ENCODE measurements around the gene RAB1A.

The RAB1A gene

GRCh38 chr2:65153515-65153914 lies 23.6 kb upstream of the RAB1A start:
- H3K4me3 ChIP-seq (ENCODE audit: low read length): no peak overlapping the region
- H3K4me2 ChIP-seq (ENCODE audit: low read length): no peak overlapping the region
- peaks cover 23% of the 10 kb centered on the region for H3K4me1 ChIP-seq (ENCODE audit: control insufficient read depth, low read length)
- TF ChIP-seq EZH2phosphoT487 (IDR thresholded peaks at IDR 0.05; ENCODE audit: borderline replicate concordance, low read length): no peak
- no peaks in the 10 kb centered on the region for H3K36me3 ChIP-seq (ENCODE audit: control insufficient read depth, low read length)
- no peaks in the 10 kb centered on the region for H3K9me2 ChIP-seq (replicated peaks; ENCODE audit: control insufficient read depth, low read length)
- H3K9me3 ChIP-seq (ENCODE audit: control insufficient read depth, insufficient read depth, low read length): no peaks in the 10 kb centered on the region
- H3K79me2 ChIP-seq (ENCODE audit: control insufficient read depth, low read length): no peaks in the 10 kb centered on the region
- H3F3A ChIP-seq (ENCODE audit: control insufficient read depth, insufficient read depth): peaks cover 3% of the 10 kb centered on the region; the same call in 1 of the 2 replicates
- H4K20me1 ChIP-seq (ENCODE audit: control insufficient read depth, insufficient read depth, low read depth, low read length): no peaks in the 10 kb centered on the region
- H3K27ac ChIP-seq (ENCODE audit: low read depth, low read length): no peak overlapping the region
- H3K27me3 ChIP-seq (ENCODE audit: control insufficient read depth, low read length): no peaks in the 10 kb centered on the region

DNA sequence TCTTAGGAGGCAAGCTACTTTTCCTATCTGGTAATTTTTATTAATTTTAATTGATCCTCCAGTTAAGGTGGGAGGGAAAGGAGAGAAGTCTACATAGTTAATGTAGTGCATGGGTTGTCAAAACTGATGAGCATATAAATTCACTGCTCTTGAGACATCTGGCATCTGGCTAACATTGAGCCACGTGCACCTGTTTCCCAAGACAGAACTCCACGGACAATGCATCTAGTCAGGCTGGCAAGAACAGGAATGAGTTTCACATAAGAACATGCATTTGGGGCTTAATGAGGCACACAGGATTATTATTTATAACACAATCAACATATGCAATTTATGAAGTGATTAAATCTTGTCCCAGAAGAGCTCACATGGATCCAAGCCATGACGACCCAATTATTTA lies 16.2 kb upstream of the RAB1A start:
- Histone ChIP-seq H3K9me2 (replicated peaks; ENCODE audit: control insufficient read depth, low read length) (no peaks in the 10 kb centered on the region), H3K9me3 (ENCODE audit: control insufficient read depth, insufficient read depth, low read length) (no peaks in the 10 kb centered on the region), H3K27me3 (ENCODE audit: control insufficient read depth, low read length) (peaks cover 8% of the 10 kb centered on the region), H4K20me1 (ENCODE audit: control insufficient read depth, insufficient read depth, low read depth, low read length) (no peaks in the 10 kb centered on the region), H3K4me1 (ENCODE audit: control insufficient read depth, low read length) (no peaks in the 10 kb centered on the region), H3K36me3 (ENCODE audit: control insufficient read depth, low read length) (no peaks in the 10 kb centered on the region), H3K79me2 (ENCODE audit: control insufficient read depth, low read length) (no peaks in the 10 kb centered on the region), H3K4me2 (ENCODE audit: low read length) (no peak overlapping the region), H3K4me3 (ENCODE audit: low read length) (no peak overlapping the region), H3F3A (ENCODE audit: control insufficient read depth, insufficient read depth) (no peaks in the 10 kb centered on the region), H3K27ac (ENCODE audit: low read depth, low read length) (no peak overlapping the region)
- TF ChIP-seq, protein P1, sequence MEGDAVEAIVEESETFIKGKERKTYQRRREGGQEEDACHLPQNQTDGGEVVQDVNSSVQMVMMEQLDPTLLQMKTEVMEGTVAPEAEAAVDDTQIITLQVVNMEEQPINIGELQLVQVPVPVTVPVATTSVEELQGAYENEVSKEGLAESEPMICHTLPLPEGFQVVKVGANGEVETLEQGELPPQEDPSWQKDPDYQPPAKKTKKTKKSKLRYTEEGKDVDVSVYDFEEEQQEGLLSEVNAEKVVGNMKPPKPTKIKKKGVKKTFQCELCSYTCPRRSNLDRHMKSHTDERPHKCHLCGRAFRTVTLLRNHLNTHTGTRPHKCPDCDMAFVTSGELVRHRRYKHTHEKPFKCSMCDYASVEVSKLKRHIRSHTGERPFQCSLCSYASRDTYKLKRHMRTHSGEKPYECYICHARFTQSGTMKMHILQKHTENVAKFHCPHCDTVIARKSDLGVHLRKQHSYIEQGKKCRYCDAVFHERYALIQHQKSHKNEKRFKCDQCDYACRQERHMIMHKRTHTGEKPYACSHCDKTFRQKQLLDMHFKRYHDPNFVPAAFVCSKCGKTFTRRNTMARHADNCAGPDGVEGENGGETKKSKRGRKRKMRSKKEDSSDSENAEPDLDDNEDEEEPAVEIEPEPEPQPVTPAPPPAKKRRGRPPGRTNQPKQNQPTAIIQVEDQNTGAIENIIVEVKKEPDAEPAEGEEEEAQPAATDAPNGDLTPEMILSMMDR (IDR thresholded peaks at IDR 0.05; ENCODE audit: low read depth, low read length, poor library complexity, severe bottlenecking): no peak

DNA sequence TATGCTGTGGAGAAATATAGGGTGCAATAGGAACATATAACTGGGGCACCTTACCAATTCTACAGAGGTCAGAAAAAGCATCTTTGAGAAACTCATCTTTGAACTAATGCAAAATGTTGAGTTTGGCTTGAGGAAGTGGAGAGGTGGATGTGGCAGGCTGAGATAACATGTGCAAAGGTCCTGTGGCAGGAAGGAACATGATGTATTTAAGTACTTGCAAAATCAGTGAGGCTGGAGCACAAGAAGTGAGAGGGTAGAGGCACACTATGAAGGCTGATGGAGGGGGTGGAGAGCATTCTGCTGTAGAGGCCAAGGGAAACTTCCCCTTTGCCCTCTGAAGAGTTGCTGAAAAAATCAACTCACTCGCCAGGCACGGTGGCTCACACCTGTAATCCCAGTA lies 14.7 kb upstream of the RAB1A start:
- no peaks in the 10 kb centered on the region for H3K79me2 ChIP-seq (ENCODE audit: control insufficient read depth, low read length)
- no peak overlapping the region for H3K27ac ChIP-seq (ENCODE audit: low read depth, low read length)
- no peak overlapping the region for H3K4me3 ChIP-seq (ENCODE audit: low read length)
- no peaks in the 10 kb centered on the region for H3F3A ChIP-seq (ENCODE audit: control insufficient read depth, insufficient read depth)
- no peaks in the 10 kb centered on the region for H3K9me2 ChIP-seq (replicated peaks; ENCODE audit: control insufficient read depth, low read length)
- TF ChIP-seq EZH2phosphoT487 (IDR thresholded peaks at IDR 0.05; ENCODE audit: borderline replicate concordance, low read length): no peak
- TF ChIP-seq, protein P1 (IDR thresholded peaks at IDR 0.05; ENCODE audit: low read depth, low read length, poor library complexity, severe bottlenecking): no peak
- H3K4me1 ChIP-seq (ENCODE audit: control insufficient read depth, low read length): no peaks in the 10 kb centered on the region
- H3K36me3 ChIP-seq (ENCODE audit: control insufficient read depth, low read length): no peaks in the 10 kb centered on the region
- no peak overlapping the region for H3K4me2 ChIP-seq (ENCODE audit: low read length)
- H3K27me3 ChIP-seq (ENCODE audit: control insufficient read depth, low read length): peaks cover 8% of the 10 kb centered on the region
- no peaks in the 10 kb centered on the region for H3K9me3 ChIP-seq (ENCODE audit: control insufficient read depth, insufficient read depth, low read length)
- no peaks in the 10 kb centered on the region for H4K20me1 ChIP-seq (ENCODE audit: control insufficient read depth, insufficient read depth, low read depth, low read length)

GRCh38 chr2:65142515-65142914 lies 12.6 kb upstream of the RAB1A start:
- Histone ChIP-seq H3K27ac (ENCODE audit: low read depth, low read length) (no peak overlapping the region), H3F3A (ENCODE audit: control insufficient read depth, insufficient read depth) (no peaks in the 10 kb centered on the region), H4K20me1 (ENCODE audit: control insufficient read depth, insufficient read depth, low read depth, low read length) (no peaks in the 10 kb centered on the region), H3K79me2 (ENCODE audit: control insufficient read depth, low read length) (no peaks in the 10 kb centered on the region), H3K9me3 (ENCODE audit: control insufficient read depth, insufficient read depth, low read length) (no peaks in the 10 kb centered on the region), H3K36me3 (ENCODE audit: control insufficient read depth, low read length) (no peaks in the 10 kb centered on the region), H3K4me1 (ENCODE audit: control insufficient read depth, low read length) (no peaks in the 10 kb centered on the region), H3K27me3 (ENCODE audit: control insufficient read depth, low read length) (peaks cover 8% of the 10 kb centered on the region), H3K9me2 (replicated peaks; ENCODE audit: control insufficient read depth, low read length) (no peaks in the 10 kb centered on the region), H3K4me2 (ENCODE audit: low read length) (no peak overlapping the region), H3K4me3 (ENCODE audit: low read length) (no peak overlapping the region)
- no peak for TF ChIP-seq EZH2phosphoT487 (IDR thresholded peaks at IDR 0.05; ENCODE audit: borderline replicate concordance, low read length)
- TF ChIP-seq, protein P1 (IDR thresholded peaks at IDR 0.05; ENCODE audit: low read depth, low read length, poor library complexity, severe bottlenecking): peak; percentile 39

All from DOHH2 (cell line).